ENCODE measurements around the gene HAVCR2. TPM values are rescaled to one million over a fixed set of nuclear protein-coding genes. Genes with fewer than 3 reads are reported as not detected.

The HAVCR2 gene
- total RNA-seq (2013; cell fraction: nucleolus; rRNA removed) = 50.4 and 51.9 TPM in 2 replicates
- 6.6 and 9.0 TPM in 2 replicates for total RNA-seq (2014; rRNA removed)
- 7.2 and 7.6 TPM in 2 replicates for total RNA-seq (2014; rRNA removed; fragmentation: Illumina TruSeq; extraction: Trizol)
- total RNA-seq (2021) = 5.2 and 6.5 TPM in 2 replicates
- 3.8 TPM for polyA plus RNA-seq (2011; ENCODE audit: low read depth)
- polyA plus RNA-seq (2011; rRNA removed) = 5.2 and 5.4 TPM in 2 replicates
- 3.4 and 4.6 TPM in 2 replicates for polyA plus RNA-seq (2011; cell fraction: cytosol; rRNA removed)
- 2.4 and 2.5 TPM in 2 replicates for polyA plus RNA-seq (2011; cell fraction: nucleus; rRNA removed)
- 3.9 and 8.2 TPM in 2 replicates for polyA plus RNA-seq (2012)
- 7.3 and 7.6 TPM in 2 replicates for polyA plus RNA-seq (2014; fragmentation: Illumina TruSeq; extraction: Trizol)
- polyA plus RNA-seq (2014; fragmentation: Nextera tagmentation; extraction: Ambion mirVana) = 1 to 10 TPM; 7.2 to 7.5 TPM
- 6.0 and 7.4 TPM in 2 replicates for polyA plus RNA-seq (2014; rRNA removed)
- 1 to 10 TPM; 5.5 to 6.0 TPM for polyA plus RNA-seq (2016; fragmentation: Nextera tagmentation; extraction: Ambion mirVana)
- polyA minus RNA-seq (2011; rRNA and poly(A)+ RNA removed) = 7.3 and 8.2 TPM in 2 replicates
- 1.5 and 4.5 TPM in 2 replicates for polyA minus RNA-seq (2011; cell fraction: cytosol; rRNA and poly(A)+ RNA removed)
- 4.8 and 6.6 TPM in 2 replicates for polyA minus RNA-seq (2011; cell fraction: nucleus; rRNA and poly(A)+ RNA removed)
- Bru-seq, nascent RNA = percentile 76 among the genes with signal in this experiment
- BruChase-seq, experiment 1, labeled RNA remaining after a 6-hour chase = percentile 64 among the genes with signal in this experiment
- percentile 67 among the genes with signal in this experiment for BruChase-seq, experiment 2, labeled RNA remaining after a 2-hour chase
- long read RNA-seq, experiment 1, partial matches to known transcripts = 0 of 3 reads
- long read RNA-seq, experiment 1, other reads (novel, unspliced or antisense) = 0 of 3 reads
- long read RNA-seq, experiment 2, partial matches to known transcripts = 0 of 9 reads
- long read RNA-seq, experiment 2, other reads (novel, unspliced or antisense) = 6 of 9 reads

DNA sequence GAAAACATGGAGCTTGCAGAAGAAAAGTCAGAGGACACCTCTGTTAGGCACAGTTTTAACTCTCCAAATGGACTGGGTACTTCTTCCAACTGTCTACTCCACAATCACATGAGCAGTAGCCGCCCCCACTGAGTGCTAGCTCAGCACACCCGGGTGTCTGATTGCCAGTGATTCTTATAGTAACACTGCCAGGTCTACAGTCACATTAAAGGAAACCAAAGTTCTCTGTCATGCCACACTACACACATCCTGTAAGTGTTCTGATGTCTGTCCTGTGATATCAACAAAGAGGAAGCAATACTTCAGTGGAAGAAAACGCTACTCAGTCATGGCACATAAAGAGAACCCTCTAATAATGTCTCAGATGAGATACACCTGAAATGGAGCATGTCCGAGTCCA, at the start of gene HAVCR2:
HAVCR2 (minus strand) TSS at position 69 of the 400 bp plus-strand sequence; CDS start at position 8, 61 bp downstream.
- ChIA-PET POLR2A (interaction anchor here (0.6 to 1.5 kb wide), 6 partner anchors 8 to 487 kb away, joined by 3 to 8 read pairs (median 3); no protein-coding TSS in a partner anchor), RAD21 (ENCODE audit: unreplicated experiment) (interaction anchor here (0.7 to 1.9 kb wide), 5 partner anchors 21 to 172 kb away, joined by 3 to 6 read pairs (median 4); no protein-coding TSS in a partner anchor), CTCF (interaction anchor here (0.6 to 1.9 kb wide), 6 partner anchors 9 to 228 kb away, joined by 3 to 5 read pairs (median 3); no protein-coding TSS in a partner anchor), SMC1A (ENCODE audit: uncharacterized antibody, unreplicated experiment) (interaction anchor here (0.9 to 3.2 kb wide), 8 partner anchors 11 to 188 kb away, joined by 3 to 22 read pairs (median 5); no protein-coding TSS in a partner anchor)
- ATAC-seq (peak; percentile 90), DNase-seq (ENCODE audit: low read depth, low spot score) (peak; percentile 83), FAIRE-seq (peak; percentile 90)
- Histone ChIP-seq H3K27me3 (replicated peaks in 1 of 2; ENCODE audit: control insufficient read depth in 2 of 2, insufficient read depth in 2 of 2, low read length in 1 of 2) (no peaks in the 10 kb centered on the region), H3K36me3 (ENCODE audit: control insufficient read depth in 2 of 2, insufficient read depth in 2 of 2, low read length in 1 of 2) (no peaks in the 10 kb centered on the region), H2AFZ (ENCODE audit: control insufficient read depth, low read depth, low read length) (peak within 1 kb of the TSS; percentile 73), H3K79me2 (ENCODE audit: control insufficient read depth, insufficient read depth, low read length) (no peaks in the 10 kb centered on the region; the same call in none of the 2 replicates), H3K4me3 (peak within 1 kb of the TSS; percentile 46), H3K4me2 (ENCODE audit: control insufficient read depth, insufficient read depth) (peak within 1 kb of the TSS; percentile 70), H4K20me1 (ENCODE audit: control insufficient read depth, insufficient read depth) (no peaks in the 10 kb centered on the region), H3K9ac (ENCODE audit: control insufficient read depth, insufficient read depth, low read length) (peak within 1 kb of the TSS; percentile 52; the same call in 1 of the 2 replicates), H3K4me1 (ENCODE audit: control insufficient read depth, insufficient read depth, low read length) (peaks cover 12% of the 10 kb centered on the region), H3K27ac (ENCODE audit: control insufficient read depth, insufficient read depth) (peak within 1 kb of the TSS; percentile 87), H3K9me3 (replicated peaks; ENCODE audit: control insufficient read depth, insufficient read depth, low read length) (no peaks in the 10 kb centered on the region)
- 0% methylated on average over 4 of the region's 4 CpGs for WGBS (ENCODE audit: insufficient coverage, insufficient replicate concordance, low lambda C conversion rate, missing lambda C conversion rate)
- BruUV-seq (replicated peaks) = no TSS peak
- intact Hi-C loops (cut with micrococcal nuclease; ENCODE audit: unreplicated experiment) = loop anchor here (2.0 kb wide), 1 partner anchor 34 kb away; no protein-coding TSS in a partner anchor
- in situ Hi-C loops (cut with MboI) = no loop called here
- TF ChIP-seq POU2F2 (IDR thresholded peaks at IDR 0.05; ENCODE audit: borderline replicate concordance, low read depth, low read length) (no peak), YBX1 (IDR thresholded peaks at IDR 0.05) (no peak), CEBPB (IDR thresholded peaks at IDR 0.05; ENCODE audit: borderline replicate concordance in 1 of 2, low read depth in 2 of 2, low read length in 2 of 2) (no peak), TAF1 (IDR thresholded peaks at IDR 0.05; ENCODE audit: borderline replicate concordance, low read depth, low read length) (no peak), BRCA1 (IDR thresholded peaks at IDR 0.05; ENCODE audit: low read depth, low read length) (no peak), ZNF217 (IDR thresholded peaks at IDR 0.05) (no peak), FOS (IDR thresholded peaks at IDR 0.05; ENCODE audit: borderline replicate concordance, extremely low read depth, insufficient read length) (no peak), BMI1 (IDR thresholded peaks at IDR 0.05; ENCODE audit: borderline replicate concordance) (no peak), ZNF207 (IDR thresholded peaks at IDR 0.05; ENCODE audit: borderline replicate concordance) (0 out of 2 replicates have a peak, but pooled peaks have one; percentile 24), SMC3 (IDR thresholded peaks at IDR 0.05; ENCODE audit: borderline replicate concordance, low read length) (no peak), SREBF1 (IDR thresholded peaks at IDR 0.05; ENCODE audit: low read length) (no peak), RBBP5 (conservative IDR thresholded peaks at IDR 0.05) (no peak), ZNF24 (IDR thresholded peaks at IDR 0.05) (no peak)
- TF ChIP-seq, protein P1, sequence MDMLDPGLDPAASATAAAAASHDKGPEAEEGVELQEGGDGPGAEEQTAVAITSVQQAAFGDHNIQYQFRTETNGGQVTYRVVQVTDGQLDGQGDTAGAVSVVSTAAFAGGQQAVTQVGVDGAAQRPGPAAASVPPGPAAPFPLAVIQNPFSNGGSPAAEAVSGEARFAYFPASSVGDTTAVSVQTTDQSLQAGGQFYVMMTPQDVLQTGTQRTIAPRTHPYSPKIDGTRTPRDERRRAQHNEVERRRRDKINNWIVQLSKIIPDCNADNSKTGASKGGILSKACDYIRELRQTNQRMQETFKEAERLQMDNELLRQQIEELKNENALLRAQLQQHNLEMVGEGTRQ (IDR thresholded peaks at IDR 0.05; ENCODE audit: borderline replicate concordance, low read depth, low read length) = no peak
- TF ChIP-seq, protein P2, sequence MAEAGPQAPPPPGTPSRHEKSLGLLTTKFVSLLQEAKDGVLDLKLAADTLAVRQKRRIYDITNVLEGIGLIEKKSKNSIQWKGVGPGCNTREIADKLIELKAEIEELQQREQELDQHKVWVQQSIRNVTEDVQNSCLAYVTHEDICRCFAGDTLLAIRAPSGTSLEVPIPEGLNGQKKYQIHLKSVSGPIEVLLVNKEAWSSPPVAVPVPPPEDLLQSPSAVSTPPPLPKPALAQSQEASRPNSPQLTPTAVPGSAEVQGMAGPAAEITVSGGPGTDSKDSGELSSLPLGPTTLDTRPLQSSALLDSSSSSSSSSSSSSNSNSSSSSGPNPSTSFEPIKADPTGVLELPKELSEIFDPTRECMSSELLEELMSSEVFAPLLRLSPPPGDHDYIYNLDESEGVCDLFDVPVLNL (IDR thresholded peaks at IDR 0.05; ENCODE audit: low read depth, low read length) = no peak
- TF ChIP-seq, protein P3, sequence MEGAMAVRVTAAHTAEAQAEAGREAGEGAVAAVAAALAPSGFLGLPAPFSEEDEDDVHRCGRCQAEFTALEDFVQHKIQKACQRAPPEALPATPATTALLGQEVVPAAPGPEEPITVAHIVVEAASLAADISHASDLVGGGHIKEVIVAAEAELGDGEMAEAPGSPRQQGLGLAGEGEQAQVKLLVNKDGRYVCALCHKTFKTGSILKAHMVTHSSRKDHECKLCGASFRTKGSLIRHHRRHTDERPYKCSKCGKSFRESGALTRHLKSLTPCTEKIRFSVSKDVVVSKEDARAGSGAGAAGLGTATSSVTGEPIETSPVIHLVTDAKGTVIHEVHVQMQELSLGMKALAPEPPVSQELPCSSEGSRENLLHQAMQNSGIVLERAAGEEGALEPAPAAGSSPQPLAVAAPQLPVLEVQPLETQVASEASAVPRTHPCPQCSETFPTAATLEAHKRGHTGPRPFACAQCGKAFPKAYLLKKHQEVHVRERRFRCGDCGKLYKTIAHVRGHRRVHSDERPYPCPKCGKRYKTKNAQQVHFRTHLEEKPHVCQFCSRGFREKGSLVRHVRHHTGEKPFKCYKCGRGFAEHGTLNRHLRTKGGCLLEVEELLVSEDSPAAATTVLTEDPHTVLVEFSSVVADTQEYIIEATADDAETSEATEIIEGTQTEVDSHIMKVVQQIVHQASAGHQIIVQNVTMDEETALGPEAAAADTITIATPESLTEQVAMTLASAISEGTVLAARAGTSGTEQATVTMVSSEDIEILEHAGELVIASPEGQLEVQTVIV (IDR thresholded peaks at IDR 0.05; ENCODE audit: borderline replicate concordance, partially characterized antibody) = no peak

Data from GM12878 (cell line).